NCI-H526 treated with DMSO at 0.1 percent for 48 hours (cell line): ENCODE data around the gene TENM4.

ENCODE experiments used
- DNase-seq: peaks from one replicate; lab custom pipeline; 2025; lab: John Stamatoyannopoulos, UW

The TENM4 gene

DNA sequence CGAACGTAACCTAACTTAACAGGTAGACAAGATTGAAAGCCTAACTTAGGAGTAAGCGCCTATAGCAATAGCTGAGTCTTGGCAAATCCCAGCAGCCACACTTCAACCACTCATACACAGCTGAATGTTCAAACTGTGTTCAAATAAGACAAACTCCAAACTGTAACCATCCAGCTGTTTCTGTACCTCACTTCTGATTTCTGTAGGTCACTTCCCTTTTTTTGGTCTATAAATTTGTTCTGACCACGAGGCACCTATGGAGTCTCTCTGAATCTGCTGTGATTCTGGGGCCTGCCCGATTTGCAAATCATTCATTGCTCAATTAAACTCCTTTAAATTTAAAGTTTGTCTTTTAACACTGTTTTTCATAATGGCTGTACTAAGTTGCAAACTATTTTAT is 8.2 kb upstream of the TENM4 start:
- no peak for DNase-seq

GRCh38 chr11:79447038-79447786 is 6.4 kb upstream of the TENM4 start:
- peak; percentile 83 for DNase-seq

DNA sequence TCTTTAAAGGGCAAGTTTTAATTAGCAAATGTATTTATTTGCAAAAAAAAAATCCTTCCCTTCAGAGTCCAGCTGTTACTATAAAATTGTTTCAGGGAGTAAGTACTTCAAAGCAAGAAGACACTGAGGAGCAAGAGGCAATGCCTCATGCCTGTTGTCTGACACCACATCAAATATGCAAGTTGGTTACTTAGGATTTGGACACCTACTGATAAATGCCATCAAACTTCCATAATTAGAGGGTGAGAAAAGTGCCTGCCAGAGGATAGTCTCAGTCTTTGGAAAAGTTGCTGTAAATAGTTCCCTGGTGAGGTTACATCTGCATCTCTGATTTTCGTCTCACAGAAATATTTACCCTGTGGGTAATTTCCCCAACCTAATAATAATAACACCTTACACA is 4.1 kb upstream of the TENM4 start:
- no peak for DNase-seq

DNA sequence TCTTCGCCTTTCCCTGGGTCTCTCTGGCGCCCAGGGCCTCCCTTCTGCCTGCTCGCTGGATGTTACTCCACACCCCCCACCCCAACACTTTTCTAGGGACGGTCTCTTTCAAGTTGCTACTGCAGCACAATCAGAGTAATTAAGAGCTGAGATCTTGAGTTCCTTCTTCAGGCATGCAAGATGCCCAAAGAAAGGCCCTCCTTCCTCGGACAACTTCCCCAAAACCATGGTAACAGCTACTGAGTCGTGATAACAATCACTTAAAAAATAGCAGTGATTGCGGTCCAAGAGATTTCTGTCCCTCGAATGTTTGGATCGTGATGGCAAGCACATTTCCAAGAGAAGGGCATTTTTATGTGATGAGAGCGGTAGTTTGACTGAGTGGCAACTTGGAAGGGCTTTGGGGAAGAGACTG is 638 bp upstream of the TENM4 start:
- no peak for DNase-seq

DNA sequence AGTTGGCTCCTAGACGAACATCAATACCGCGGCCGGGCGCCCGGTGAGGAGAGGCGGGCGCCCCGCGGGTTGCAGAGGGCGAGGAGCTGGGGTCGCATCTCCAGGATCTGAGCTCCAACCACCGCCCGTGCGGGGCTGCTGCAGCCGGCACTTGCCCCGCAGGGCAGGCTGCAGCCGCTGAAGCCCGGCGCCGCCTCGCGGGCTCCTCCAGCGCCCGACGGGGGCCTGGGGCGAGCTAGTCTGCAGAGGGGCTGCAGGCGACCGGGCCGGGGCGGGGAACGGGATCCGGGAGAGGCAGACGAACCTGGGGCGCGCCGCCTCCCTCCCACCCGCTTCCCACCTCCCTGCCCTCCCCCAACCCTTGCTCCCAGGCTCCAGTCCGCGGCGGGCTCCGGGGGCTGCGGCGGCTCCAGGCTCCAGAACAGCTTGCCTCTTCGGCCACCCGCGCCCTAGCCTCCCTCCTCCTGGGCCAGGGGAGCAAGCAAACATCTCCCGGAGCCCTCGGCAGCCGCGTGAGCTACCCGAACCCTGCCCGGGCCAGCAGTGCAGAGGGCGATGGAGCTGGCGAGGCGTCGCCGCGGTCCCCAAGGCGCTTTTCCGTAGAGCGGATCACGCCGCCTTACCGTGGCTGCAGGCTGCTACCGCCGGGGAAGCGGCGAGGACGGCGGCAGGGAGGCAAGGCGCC is 802 bp downstream of the TENM4 start:
- DNase-seq, result peak; percentile 43

- DNase-seq, result peak; percentile 65
Observed at GRCh38 chr11:79439410-79439885, 1.4 kb downstream of the TENM4 start.

GRCh38 chr11:79438631-79439409 is 2.0 kb downstream of the TENM4 start:
- peak; percentile 71 for DNase-seq

DNA sequence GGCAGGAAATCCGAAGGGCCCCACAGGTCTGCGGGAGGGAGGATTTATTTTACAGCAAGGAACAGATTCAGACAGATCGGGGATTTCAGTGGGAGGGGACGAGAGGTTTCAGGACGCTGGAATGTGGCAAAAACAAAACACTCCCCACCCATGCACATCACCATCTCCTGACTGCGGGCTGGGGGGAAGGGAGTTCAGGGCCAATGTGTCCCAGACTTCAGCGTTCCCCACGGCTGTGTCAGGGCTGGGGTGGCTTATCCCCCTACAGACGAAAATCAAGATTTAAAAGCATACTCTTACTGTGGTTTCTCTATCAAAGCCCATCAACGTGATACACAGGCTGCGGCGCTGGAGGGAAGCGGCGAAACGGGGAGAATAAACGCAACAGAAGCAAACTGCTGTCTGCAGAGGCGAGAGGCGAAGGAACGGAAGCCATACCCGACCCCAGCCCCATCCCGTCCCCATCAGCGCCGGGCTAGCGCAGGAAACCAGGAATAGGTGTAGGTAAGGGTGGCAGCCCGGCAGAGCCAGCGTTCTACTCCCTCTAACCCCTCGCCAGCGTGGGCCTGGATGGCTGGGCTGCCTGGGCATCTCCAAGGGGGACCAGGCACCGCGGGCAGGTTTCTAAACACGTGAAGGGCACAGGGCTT is 2.7 kb downstream of the TENM4 start:
- DNase-seq, result peak; percentile 72

DNA sequence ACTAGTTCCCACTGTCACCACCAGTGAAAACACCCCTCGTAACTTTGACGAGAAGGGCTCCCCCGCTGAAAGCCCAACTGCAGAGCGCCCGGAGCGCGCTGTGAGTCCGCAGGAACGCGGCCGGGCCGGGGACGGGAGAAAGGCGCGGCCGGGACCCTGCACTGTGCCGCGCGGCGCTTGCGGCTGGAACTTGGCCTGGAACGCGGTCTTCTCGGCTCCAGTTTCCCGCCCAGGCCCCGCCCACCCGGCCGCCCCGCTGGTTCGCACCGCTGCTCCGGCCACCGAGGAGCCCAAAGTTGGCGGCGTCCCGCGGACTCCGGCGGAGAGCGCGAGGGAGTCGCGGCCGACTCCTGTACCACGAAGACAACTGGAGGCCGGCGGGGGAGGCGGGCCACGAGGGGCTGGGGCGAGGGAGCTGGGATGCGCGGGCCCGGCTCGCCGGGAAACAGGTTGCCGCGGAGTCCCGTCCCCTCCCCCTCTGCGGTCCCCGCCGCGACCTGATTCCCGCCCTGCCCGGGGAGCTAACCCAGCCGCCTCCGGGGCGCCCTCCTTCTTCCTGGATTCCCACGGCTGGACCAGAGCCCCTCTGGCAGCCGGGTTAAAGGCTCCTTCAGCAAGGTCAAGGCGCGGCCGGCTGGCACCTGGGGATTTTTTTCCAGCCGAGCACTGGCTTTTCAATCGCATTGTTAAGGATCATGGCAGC is 3.4 kb downstream of the TENM4 start:
- DNase-seq, result peak; percentile 72

DNA sequence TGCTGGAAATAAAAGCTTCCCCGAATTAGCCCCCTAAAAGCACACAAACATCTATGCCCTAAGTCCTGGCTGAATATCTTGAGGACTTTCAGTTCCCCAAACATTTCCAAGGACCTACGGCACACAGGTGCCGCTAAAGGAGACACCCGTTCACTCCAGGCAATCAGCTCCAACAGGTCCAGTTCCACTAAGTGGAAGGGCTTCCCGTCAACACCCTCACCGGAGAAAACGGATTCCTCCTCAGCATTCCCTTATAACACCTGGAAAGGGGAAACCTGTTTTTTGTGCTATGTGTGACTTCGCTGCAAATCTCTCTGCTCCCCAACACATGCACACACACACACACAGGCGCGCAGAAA is 3.9 kb downstream of the TENM4 start:
- DNase-seq, result peak; percentile 24

GRCh38 chr11:79434283-79434682 is 6.5 kb downstream of the TENM4 start:
- peak; percentile 57 for DNase-seq

DNA sequence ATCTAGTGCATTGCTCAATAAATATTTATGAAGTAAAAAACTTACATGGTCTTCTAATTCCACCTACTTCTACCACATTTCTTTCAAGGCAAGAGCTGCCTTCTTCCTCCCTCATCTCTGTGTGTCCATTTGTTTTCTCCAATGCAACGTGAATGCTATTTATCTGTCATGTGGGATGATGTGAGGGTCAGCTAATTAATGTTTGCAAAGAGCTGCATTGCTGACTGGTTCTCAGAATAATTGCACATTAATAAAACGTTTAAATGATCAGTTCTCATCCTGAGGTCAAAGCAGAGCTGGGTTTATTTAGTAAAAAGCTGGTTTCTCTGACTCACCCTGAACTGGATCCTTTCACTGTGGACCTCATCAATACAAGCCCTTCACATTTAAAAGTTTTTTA is 8.7 kb downstream of the TENM4 start:
- DNase-seq, result no peak

- DNase-seq, result no peak
Observed at GRCh38 chr11:79431535-79431934, 9.3 kb downstream of the TENM4 start.

- no peak for DNase-seq
Observed at GRCh38 chr11:79430280-79430679, 10.6 kb downstream of the TENM4 start.

DNA sequence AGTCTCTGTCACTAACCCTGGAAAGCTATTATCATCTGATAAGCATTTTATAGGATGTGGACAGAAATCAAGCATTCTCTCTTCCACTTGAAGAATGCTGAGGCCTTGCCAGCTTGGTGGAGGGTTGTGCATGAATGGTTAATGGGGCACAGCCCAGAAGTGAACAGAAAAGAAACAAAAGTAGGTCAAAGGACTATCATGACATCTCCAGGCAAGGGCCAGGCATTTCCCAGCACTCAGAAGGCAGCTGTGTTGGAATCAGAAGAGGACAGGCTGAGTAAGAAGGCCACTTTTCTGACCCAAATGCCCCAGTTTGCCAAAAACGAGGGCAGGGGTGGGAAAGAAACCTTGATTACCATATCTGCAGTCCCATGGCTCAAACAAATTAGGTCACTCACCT is 12.4 kb downstream of the TENM4 start:
- DNase-seq, result no peak

GRCh38 chr11:79427611-79428327 is 13.1 kb downstream of the TENM4 start:
- no peak for DNase-seq

- no peak for DNase-seq
Observed at GRCh38 chr11:79427126-79427525, 13.7 kb downstream of the TENM4 start.

DNA sequence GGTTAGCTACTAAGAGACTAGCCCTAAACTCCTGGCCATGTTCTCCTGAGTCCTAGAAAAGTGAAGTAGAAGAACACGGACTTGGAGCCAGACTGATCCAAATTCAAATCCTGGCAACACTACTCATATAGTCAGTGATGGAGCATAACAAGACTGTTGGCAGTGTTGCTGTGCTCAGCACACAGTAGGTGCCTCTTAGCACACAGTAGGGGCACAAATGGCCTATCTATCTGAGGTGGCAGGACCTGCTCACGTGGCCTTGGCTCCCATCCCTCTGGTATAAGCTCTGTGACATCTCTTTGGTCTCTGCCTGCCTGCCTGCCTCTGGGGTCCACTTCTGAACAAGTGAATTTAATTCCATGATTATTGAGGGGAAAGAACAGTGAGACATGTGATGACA is 15.4 kb downstream of the TENM4 start:
- no peak for DNase-seq

DNA sequence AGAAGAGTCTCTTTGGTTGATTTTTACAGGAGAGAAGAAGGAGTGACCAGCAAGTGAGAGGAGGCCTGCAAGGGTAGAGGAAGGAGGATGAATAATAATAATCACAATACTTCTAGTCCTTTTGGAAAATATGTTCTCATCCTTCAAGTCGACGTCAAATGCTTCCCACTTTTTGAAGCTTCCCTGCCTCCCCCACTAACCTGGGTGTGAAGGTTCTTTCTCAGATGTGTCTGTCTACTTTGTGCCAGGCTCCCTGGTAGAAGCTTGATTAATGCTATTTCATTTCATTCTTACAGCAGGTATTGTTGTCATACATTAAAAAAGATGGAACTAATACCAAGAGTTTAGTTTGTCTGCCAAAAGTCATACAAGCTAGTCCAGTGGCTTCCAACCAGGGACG is 17.1 kb downstream of the TENM4 start:
- no peak for DNase-seq

DNA sequence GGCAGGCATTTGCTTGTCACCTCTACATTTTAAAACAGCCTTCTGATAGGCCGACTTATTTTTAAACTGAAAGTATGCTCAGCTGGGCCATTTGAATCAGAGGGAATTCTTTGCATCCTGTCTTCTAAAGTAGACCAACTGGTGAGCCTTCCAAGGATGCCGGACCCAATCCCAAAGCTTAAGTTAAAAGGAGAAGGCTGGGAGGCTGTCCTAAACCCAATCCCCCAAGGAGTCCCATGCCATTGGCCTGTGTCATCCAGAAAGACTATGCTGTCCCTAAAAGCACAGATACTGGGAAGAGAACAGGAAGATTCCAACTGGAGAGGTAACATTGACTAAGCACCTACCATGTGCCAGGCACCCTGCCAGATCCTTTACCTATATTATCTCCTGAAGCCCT is 18.0 kb downstream of the TENM4 start:
- DNase-seq, result no peak

DNA sequence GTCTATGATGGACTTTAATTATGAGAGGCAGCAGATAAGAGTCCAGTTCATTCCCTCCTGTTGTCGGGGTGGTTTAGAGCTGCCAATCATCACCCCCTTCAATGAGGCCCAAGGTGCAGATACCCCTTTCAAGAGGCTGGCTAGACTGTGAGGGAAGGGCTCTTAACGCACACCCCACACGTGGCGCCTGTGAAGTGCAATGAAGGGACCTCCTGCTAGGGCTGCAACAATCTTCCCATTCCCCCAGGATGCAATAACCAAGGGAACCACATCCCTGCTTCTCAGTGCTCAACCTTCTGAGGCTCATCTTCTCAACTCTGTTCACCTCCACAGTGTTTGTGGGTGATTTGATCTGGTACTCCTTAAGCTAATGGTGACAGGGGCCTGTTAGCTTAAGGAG is 19.0 kb downstream of the TENM4 start:
- DNase-seq, result no peak
